HG03354 (cell line): Measurements from ENCODE around the gene STARD13.
A peak's percentile ranks its signal among the peaks of the same experiment; 100 is the strongest.
"Not testable (repeated sequence)": the region's sequence is repeated elsewhere in the genome, so short reads cannot be mapped to it uniquely, and the experiment has no call there.

Experiments
- ATAC-seq: cut with Tn5 transposase; IDR thresholded peaks from one replicate; pipeline ENCODE4 v1.9.1; 2021; ENCODE audit warnings: mild to moderate bottlenecking; ENCODE audit not compliant: unreplicated experiment, poor library complexity, severe bottlenecking

STARD13 gene

DNA sequence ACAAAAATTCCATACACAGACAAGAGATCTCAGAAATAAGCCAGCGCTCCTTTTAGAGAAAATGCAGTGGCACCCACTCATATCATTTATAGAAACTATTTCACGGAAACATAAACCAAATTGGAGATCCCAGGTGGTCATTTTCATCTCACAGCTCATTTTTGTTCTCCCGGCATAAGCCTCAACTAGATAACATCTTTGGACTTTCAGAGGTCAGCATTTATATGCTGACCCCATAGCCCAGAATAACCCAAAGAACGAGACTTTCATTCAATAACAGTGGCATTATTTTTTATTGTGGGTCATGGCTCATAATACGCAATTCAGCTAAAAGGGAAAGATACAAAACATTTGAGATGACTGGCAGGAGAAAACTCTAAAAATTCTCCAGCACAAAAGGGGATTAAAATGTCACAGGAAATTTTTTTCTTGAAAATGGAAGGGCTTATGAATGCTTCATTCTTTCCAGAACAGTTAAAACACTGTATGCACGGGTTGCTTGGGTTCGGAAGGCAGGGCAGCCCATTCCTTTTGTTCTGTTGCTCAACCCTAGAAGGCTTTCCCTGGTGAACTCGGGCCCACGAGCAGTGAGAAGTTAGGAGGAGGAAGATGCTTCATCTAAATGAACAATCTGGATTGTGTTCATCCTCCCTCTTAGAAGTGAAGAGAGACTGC lies 24.0 kb downstream of the STARD13 start:
- ATAC-seq = no peak

DNA sequence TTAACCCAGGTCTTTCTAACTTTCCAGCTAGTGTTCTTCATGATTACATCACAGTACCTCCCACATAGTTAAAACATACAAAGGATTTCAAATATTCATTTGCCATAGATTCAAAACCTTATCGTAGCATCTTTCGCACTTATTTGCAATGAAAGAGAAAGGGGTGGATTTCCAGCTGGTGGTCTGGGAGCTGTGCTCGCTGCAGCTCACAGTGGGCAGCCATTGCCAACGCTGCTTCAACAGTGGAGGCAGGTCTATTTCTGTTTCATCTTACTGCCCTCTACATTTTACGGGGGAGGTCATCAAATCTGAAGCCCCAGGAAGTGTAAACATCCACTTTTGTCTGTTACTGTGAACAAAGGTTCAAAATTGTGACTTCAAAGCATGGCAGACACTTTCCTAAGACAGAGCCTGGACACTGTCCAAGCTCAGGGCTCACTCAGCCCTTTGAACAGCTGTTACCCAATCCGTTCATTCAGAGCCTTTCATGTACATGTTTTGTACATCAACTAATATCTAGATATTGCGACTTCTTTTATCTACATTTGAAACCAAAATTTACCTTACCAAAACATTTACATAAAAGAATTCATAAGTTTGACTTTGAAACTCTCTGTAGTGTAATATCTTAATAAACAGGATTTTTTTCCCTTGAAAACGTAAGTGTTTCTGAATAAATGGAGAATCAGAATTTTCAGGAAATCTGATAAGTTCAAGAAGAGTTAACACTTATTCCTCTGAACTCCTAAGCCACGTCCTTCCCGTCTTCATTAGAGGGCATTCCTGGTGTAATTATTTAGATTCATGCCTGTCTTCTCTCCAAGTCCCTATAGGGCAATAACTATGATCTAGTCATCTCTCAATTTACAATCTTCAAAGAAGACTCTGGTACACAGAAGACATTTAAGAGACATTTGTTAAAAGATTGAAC lies 25.1 kb downstream of the STARD13 start:
- ATAC-seq = no peak

DNA sequence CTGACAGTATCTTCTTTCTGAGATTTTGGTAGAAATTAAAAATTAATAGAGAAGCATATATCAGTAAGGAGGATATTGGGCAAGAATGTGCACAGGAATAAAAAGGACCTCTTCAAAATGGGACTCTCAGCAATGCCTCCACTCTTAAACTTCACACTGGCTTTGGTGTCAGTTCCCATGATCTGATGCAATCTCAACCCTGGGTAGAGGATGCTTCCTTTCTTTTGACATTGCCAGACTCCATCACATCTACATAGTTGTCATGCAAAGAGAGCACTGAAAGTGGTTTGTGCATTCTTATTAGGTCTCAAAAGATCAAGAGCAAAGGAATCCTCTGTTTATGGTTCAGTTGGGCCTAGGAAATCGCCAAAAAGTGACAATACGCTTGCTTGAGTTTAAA lies 26.3 kb downstream of the STARD13 start:
- ATAC-seq = no peak

DNA sequence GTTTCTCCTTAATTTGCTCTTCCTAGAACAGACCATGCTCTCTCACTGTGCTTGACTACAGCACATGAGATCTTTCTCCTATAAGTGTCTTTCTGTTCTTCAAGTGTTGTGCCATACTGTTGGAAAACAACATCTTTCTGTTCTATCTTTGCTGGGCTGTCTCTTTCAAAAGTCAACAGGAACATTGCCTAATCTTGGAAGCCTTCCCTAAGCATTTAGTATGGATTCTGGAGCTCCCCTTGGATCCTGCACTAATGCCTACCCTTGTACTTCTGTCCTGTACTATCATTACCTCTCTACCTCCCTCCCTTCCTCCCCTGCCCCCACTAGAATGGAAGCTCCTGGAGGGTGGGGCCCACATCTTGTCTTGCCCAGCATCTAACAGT lies 26.8 kb downstream of the STARD13 start:
- ATAC-seq = no peak

DNA sequence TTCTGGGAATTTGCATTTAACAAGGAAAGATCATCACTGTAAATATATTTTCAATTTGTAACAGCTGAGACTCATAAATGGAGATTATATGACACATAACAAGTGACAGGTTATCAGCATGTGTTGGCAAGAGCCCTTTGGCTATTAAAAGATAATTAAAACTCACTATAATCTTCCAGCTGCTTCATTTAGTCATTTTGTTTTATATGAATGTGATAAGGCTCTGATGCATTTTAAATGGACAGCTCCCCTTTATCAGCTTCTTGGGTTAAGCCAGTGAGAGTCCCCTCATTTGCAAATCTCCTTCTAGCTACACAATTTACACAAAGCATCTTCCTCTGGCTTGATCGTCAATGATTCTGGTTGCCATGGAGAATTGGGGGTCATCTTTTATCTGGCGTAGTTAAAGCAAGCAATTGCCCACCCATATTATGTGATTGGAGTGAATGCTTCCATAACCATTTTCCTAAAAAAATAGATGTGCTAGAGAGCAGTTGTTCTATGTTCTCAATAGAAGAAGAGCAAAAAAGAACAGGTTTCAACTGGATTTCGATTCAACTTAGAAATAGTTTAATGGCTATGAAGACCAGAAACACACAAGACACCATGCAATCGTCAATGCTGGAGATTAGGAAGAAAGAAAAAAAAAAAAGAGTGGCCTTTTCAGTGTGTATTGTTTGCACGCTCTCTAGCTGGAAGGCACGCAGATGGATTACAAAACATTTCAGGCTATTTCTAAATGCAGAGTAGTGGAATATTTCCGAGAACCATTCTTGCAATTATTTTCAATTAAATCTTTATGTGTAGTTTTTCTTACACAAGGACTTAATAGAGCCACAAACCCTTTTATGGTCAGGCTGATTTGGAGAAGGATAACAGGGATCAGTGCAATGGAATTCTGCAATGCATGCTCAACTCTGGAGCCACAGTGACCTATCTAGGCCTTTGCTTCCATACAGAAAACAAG lies 27.4 kb downstream of the STARD13 start:
- ATAC-seq = no peak

DNA sequence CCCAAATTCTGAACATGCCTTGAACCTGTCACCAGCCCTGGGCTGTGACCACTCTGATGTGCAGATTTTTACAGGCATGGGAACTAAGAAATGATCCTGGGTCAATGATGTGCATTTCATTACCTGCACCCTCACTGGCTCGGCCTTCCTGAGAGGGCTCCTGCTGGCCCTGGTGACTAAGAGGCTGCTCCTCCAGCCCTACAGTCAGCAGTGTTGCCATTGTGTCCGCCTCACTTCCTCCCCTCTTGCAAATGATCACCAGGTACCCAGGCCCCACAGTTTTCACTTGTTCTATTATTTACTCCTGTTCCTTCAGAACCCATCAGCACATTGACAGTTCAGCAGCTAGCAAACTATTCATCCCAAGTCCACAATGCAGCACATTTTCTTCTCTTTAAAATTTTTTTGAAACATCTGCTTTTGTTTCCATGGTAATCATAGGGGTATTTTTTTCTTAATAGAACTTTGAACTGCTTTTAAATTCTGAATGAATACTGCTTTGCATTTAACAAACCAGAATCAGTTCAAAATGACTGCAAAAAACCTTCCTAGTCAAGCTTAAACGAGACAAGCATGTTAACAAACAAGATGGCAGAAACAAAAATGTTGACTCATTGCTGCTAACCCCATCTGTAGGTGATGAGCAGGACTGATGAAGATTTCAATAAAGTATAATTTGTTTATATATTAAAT lies 29.3 kb downstream of the STARD13 start:
- ATAC-seq = no peak

DNA sequence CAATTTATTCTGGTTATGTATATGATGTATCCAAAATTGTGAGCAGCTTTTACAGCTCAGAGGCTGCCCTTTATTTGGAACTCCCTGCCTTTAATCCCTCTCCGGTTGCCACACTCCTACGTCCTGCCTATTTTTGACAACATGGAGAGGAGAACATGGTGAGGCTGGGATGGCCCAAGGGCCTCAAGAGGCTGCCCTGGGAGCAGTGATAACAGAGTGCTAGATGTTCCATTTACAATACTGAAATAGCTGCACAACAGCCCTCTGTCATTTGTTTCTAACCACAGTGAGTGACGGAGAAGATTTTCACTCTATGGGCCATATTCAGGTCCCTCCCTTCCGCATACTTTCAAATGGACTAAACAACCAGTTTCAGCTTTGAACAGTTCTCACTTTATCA lies 33.4 kb downstream of the STARD13 start:
- no peak for ATAC-seq

DNA sequence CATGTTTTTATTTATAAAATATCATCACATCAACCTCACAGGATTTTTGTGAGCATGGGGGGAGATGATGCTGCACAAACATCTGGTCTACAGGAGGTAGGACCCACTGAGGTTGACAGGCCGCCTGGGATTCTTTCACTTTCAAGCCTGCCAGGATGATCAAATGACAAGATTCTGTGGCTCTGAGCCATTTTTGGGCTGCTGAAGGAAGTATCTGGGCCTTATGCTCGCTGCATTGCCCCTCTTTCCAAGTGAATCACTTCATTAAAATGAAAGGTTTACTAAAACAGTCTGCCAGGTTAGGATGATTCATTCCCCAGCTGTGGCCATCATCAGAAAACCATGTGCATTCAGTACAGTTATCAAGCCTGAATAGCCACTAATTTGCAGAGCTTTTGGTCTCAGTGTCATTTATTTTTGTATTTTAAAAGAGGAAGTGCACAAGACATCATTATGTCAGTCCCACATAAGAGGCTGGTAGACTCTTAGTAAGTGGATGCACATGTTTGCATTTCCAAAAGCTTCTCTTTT lies 34.4 kb downstream of the STARD13 start:
- peak; percentile 78 for ATAC-seq

DNA sequence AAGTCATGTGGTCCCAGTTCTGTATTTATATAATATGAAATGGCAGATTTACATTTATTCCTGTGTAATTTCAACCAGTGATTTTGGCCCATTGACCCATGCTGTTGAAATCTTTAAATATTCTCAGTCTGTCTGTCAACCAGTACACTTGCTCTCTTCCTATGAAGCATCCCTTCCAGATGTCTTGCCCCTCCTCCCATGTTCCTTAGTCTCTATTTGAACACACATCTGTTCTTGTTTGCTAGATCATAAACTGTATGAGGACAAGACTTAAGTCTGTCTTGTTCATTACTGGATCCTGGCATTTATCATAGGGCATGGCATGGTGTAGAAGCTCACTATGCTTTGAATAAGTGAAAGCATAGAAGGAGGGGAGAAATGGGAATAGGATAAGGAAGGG lies 34.9 kb downstream of the STARD13 start:
- no peak for ATAC-seq

DNA sequence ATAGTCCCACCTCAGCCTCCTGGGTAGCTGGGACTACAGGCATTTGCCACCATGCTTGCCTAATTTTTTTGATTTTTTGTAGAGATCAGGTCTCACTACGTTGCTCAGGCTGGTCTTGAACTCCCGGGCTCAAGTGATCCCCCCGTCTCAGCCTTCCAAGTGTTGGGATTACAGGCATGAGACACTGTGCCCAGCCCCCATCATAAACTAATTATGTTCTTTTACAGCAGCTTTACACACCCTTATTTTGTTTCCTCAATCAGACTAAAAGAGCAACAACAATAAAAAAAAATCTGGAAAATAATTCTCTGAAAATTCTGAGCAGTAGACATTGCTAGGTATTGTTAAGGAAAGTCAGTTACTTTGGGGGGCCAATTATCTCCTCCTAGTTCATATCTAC lies 35.7 kb downstream of the STARD13 start:
- ATAC-seq = no peak

DNA sequence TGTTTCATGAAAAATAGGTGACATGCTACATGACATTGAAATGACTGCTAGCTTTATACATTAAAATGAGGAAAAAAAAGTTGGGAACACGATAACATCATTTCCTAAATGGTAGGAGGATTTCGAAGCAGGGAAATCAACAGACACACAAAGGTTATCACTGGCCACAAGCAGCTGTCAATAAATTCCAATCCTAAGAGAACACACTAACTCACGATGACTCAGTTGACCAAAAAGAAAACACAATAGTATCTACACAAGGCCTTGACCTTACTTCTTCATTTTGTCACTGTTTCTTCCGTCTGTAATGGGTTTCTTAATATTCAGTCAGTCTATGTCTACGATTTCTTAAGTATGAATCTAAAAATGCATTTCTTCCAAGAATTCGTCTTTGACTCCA lies 36.5 kb downstream of the STARD13 start:
- no peak for ATAC-seq

DNA sequence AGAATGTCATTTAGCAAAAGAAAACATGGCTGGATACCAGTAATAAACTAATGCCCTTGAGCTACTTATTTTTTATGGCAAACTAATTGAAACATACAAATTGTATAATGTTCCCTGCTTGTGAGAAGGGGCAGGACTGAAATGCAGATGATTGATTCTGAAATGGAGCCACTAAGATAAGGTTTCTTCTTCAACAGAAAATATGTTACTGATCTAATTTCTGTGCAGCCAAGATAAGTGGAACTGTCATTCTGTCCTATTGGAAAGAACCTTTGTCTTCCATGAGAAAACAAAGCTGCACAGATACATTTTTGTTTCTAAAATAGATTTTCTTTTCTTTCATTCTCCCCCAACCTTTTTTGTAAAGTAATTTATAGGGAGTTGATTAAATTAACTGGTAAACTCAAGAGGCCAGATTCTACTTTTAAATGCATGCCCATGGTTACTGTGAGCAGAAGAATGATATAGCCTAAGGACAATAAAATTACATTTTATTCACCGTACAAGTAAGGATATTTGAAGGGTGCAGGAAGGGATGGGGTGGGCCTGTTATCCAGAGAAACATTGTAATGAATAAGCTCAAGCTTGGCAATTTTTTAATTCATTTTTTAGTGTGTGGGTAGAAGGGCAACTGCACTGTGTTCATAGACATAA lies 39.9 kb downstream of the STARD13 start:
- no peak for ATAC-seq

DNA sequence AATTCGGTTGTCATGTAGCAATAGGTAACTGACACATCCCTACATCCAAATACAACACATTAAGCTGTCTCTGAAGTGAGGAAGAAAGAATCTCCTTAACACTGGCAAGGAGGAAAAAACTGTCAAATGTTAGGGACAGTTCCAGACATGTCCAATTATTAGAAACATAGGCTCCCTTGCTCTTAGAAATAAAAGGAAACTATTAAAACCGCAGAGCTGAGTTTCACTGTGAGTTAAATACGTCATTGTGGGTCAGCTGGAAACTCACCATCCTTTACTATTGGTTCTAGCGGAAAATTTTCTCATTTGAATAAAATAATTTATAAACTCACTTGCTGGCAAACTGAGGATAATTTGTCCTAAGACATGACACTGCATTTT lies 40.7 kb downstream of the STARD13 start:
- no peak for ATAC-seq

DNA sequence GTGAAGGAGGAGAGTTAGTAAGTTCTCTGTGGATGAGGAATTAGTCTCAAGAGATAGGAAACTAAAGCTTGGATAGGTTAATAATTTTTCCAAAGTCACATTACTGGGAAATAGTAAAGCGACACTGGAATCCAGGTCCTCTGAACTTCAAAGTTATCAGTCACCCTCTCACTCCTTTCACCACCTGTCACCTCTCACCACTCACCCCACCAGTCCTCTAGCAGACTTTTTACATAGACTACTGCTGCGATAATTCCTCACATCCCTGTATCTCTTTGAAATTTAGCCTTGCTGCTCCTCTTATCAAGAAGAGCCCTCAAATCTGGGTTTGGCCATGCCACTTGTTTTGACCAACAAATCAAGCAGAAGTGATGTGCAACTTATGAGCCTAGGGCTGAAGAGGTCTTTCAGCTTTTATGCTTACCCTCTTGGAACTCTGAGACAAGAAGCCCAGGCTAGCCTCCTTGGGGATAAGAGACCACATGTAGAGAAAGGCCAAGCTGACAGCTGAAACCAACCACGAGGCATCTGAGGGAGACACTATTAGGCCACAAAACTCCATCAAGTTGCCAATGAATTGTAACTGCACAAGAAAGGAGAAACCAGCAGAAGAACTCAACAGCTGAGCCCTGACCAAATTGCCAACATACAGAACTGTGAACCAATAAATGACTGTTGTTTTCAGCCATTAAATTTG lies 41.2 kb downstream of the STARD13 start:
- ATAC-seq = no peak

DNA sequence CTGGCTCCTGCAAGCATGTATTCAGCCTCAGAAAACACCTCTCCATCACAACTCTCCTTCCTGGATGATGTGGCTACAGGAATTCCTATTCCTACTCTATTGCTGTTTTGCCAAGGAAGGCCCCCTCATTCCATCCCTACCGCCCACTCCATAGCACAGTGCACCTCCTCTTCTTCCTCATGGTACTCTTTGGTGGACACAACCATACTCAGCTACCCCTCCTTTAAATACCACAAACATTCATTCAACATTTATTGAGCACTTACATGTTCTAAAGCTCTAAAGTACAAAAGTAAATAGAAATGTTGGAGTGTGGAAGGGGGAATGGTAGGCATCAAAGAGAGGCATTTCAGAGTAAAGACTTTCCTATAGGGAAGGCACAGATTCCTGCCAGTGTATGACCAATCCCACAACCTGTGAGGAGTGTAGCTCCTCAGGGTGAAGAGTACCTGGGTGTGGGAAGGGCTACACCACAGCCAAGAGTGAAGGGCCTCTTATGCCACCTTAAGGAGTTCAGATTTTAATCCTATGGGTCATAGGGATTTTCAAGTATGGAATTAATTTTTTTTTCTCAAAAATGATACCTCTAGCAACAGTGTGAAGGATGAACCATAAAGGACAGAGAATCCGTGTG lies 42.5 kb downstream of the STARD13 start:
- no peak for ATAC-seq

DNA sequence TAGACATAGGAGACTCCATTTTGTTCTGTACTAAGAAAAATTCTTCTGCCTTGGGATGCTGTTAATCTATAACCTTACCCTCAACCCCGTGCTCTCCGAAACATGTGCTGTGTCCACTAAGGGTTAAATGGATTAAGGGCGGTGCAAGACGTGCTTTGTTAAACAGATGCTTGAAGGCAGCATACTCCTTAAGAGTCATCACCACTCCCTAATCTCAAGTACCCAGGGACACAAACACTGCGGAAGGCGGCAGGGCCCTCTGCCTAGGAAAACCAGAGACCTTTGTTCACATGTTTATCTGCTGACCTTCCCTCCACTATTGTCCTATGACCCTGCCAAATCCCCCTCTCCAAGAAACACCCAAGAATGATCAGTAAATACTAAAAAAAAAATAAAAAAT lies 43.2 kb downstream of the STARD13 start:
- ATAC-seq = not testable (repeated sequence)

DNA sequence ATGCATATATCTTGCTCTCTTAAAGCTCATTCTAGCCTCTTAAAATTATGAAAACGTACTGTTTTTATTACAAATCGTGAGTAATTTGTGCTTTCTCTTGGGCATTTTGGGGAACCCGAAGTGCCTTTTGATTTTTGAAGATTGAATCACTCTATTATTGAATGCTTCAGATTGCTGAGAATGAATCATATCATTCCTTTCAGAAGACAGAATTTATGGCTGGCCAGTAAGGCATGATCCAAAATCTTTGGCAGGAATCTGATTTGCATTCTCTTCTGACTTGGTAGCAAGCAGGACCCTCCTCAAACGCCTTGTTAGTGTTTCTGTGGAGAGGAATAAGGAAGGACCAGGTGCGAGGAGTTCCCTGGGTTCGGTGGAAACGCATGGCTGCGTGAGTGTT lies 49.5 kb downstream of the STARD13 start:
- ATAC-seq = no peak

DNA sequence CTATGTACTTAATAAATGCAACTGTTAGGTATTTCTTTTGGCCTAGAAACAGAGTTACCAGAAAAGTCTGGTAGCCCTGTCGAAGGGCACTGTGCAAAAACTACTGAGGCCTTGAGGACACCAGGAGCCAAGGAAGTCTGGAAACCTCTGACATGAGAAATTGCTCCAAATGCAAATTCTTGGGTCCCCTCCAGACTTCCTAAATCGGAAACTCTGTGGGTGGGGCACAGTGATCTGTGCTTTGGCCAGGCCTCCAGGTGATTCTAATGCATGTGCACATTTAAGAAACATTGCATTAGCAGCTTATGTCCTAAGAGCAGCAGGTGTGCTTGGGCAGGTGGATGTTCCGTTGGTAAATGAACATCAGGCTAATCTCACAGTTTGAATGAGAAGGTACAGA lies 50.0 kb downstream of the STARD13 start:
- no peak for ATAC-seq
